SK-N-MC (cell line): Measurements from ENCODE around the gene GRIK3.

Experiments used
- EZH2 ChIP-seq: fragments of 200-600 bp; sonication (generic); IDR thresholded peaks from one replicate; pipeline ENCODE4 v1.6.1; 2017; ENCODE audit warnings: antibody characterized with exemption
- POLR2AphosphoS5 ChIP-seq: IDR thresholded peaks from 2 replicates; pipeline ENCODE4 v1.6.1; 2012; ENCODE audit warnings: mild to moderate bottlenecking, low read depth, low read length, borderline replicate concordance

- TF ChIP-seq EZH2 (no peak), POLR2AphosphoS5 (no peak)
These were observed 240.9 kb downstream of the GRIK3 start for GRCh38 chr1:36793452-36793851.
